IPS-NIHi7 (cell line): ENCODE results near the gene TPSB2.
"Not testable (repeated sequence)": the region's sequence is repeated elsewhere in the genome, so short reads cannot be mapped to it uniquely, and the experiment has no call there.

Source experiments
- DNase-seq: peaks from one replicate; pipeline ENCODE4 v3.0.0; 2012; ENCODE audit warnings: mixed read lengths; ENCODE audit errors: extremely low spot score

Gene TPSB2

DNA sequence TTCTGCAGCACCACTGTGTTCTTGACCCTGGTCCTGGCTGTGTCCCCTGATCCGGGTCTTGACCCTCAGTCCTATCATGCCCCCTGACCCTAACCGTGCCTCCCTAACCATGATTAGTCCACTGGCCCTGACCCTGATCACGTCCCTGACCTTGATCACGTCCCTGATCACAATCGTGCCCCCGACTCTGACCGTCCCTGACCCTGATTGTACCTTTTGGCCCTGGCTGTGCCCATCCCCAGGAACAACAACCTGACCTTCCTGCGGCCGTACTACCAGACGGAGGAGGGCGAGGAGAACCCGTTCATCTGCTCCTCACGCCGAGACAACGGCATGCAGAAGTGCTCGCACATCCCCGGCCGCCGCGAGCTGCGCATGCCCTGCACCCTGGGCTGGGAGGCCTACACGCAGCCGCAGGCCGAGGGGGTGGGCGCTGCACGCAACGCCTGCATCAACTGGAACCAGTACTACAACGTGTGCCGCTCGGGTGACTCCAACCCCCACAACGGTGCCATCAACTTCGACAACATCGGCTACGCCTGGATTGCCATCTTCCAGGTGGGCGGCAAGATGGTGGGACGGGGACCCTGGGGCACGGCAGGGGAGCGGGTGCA lies 29.9 kb downstream of the TPSB2 start:
- DNase-seq: no peak

DNA sequence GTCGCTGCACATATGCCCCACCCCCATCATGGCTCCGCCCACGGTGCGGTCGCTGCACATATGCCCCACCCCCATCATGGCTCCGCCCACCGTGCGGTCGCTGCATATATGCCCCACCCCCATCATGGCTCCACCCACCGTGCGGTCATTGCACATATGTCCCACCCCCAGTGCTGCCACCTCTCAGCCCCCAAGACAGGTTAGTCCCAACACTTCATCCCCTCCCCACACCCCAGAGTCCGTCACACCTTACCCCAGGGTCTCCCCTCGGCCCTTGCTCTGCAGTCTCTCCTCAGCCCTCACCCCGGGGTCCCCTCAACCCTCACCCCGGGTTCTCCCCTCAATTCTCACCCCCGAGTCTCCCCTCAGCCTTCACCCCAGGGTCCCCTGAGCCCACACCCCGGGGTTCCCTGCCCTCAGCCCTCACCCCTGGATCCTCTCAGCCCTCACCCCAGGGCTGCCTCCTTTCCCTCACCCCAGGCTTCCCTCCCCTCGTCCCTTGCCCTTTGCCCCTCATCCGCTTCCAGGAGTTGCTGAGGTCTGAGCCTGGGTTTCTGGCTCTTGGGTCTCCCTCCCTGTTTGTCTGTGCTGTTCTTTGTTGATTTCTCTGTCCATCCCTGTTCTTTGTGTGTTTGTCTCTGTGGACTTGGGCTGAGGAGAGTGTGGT lies 30.5 kb downstream of the TPSB2 start:
- DNase-seq: no peak

DNA sequence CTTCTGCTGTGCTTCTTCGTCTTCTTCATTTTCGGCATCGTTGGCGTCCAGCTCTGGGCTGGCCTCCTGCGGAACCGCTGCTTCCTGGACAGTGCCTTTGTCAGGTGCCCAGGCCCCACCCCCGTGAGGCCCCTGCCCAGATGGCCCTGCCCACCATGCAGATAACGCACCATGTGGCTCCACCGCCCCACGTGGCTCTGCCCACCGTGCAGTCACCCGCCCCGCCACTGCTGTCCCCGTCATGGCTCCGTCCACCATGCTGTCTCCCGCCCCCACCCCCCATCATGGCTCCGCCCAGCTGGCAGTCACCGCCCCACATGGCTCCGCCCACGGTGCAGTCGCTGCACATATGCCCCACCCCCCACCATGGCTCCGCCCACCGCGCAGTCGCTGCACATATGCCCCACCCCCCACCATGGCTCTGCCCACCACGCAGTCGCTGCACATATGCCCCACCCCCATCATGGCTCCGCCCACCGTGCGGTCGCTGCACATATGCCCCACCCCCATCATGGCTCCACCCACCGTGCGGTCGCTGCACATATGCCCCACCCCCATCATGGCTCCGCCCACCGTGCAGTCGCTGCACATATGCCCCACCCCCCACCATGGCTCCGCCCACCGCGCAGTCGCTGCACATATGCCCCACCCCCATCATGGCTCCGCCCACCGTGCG lies 31.2 kb downstream of the TPSB2 start:
- not testable (repeated sequence) for DNase-seq

DNA sequence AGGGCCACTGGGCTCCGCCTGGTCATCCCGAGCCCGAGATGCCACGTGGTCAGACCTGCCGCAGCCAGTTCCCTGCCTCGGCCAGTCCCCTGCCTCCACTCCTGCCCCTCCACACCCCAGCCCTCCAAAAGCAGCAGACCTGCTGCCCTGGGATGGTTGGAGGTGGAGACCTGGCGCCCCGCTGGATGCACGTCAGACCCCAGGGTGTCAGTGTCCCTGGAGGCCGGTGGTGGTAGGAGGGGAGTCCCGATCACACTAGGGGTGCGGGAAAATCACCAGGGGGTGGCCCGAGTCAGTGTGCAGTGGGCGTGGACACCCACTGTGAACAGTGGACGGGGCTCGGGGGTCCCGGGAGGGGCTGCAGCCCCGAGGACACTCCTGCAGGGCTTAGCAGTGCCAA lies 31.8 kb downstream of the TPSB2 start:
- no peak for DNase-seq

DNA sequence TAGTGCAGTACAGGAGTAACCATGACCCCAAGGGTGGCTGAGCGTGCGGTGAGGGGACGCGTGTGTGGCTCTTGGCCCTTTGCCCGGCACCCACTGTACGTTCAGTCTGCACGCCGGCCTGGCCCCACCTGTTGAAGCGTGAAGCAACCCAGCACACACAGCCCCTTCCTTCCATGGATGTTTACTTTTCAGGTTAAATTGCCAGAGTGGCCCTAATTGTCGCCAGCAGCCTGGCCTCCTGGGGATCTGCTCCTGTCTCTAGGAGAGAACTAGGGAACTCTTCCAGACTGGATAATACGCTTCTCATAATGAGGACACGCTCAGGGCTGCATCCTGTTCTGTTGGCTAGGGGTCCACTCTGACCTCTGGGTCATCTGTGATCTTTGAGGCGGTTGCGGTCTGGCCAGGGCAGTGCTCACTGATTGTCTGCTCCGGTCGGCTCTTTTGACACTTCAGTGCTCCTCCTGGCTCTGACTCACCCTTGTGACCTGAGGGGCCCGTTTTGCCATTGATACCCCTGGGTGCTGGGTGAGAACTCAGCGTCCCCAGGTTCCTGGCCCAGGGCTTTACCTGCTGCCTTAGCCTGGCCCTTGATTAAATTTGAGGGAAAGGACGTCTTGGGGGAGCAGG lies 32.6 kb downstream of the TPSB2 start:
- no peak for DNase-seq

DNA sequence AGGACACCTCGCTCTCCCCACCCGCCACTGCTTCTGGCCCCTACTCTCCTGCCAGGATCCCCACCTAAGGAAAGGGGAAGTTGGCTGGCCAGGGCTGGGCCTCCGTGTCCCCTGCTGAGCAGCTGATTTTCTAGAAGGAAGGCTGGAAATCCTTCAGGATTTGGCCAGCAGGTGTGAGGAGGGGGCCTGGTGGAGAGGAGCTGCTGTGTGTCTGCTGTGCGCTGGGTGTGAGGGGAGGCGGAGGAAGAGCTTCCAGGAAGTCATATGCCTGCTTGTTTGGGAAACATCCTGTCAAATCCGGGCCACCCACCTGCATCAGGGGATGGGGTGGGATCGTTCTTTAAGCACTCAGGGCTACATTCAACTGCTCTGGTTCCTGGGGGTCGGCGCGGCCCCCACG lies 33.5 kb downstream of the TPSB2 start:
- DNase-seq: no peak

DNA sequence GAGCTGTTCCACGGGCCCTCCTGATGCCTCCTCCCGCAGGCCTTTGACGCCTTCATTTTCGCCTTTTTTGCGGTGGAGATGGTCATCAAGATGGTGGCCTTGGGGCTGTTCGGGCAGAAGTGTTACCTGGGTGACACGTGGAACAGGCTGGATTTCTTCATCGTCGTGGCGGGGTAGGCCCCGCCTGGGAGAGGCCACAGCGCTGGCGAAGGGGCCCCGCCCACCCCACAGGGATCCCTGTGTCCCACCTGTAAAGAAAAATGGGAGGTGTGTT lies 34.7 kb downstream of the TPSB2 start:
- DNase-seq: no peak

DNA sequence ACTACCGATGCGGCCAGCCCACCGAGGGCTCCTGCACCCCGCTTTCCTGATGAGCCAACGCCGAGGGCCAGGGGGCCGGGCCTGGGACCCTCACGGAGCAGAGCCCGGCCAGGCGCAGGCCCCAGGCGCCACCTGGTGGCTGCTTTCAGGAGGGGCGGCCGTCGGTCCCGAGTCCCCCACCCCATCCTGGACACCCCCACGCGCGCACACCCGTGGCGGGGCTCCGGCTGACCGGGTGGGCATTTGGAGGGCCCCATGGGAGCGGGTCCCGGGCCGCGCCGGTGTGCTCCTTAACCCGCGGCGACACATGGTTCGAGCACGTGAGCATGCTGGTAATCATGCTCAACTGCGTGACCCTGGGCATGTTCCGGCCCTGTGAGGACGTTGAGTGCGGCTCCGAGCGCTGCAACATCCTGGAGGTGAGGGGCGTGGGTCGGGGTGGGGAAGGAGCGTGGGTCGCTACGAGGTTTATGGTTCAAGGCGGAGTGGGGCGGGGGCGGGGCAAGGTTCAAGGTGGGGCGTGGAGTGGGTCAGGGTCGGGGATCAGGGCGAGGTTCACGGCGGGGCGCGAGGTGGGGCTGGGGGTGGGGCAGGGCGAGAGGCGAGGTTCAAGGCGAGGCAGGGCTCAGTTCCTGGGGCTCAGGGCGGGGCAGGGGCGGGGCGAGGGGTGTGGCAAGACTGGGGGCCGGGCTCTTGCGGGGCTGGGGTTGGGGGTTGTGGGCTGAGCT lies 35.2 kb downstream of the TPSB2 start:
- peak; percentile 86 for DNase-seq

DNA sequence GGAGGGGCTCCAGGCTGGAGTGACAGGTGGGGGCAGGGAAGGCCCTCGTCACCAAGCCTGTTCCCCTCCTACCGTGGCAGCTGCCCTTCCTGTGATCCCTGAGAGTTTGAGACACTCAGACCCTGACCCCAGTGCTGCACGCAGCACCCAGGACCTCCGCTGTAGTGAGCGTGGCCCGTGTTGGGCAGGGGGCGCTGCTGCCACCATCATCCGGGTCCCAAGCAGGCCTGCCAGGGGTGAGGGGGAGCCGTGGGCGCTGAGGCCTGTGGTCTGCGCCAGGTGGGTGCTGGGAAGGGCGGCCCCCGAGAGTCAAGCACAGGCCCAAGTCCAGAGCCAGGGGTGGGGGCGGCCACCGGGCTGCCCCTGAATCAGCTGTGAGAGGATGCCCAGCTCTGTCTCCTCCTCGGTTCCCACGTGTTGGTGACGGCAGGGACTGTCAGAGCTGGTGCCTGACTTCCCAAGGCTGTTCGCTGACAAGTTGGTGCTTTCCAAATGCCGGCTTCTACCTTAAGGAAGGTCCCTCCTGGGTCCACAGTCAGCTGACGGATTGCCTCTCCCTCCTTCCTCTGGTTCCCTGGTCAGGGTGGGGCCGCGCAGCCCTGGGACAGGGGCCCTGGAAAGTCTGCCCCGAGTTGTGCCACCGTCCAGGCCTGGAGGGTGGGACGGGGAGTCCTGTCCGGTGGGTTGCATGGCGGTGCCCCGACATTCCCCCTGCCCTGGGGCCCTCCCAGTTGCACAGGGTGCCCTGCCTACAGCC lies 36.0 kb downstream of the TPSB2 start:
- DNase-seq: no peak

DNA sequence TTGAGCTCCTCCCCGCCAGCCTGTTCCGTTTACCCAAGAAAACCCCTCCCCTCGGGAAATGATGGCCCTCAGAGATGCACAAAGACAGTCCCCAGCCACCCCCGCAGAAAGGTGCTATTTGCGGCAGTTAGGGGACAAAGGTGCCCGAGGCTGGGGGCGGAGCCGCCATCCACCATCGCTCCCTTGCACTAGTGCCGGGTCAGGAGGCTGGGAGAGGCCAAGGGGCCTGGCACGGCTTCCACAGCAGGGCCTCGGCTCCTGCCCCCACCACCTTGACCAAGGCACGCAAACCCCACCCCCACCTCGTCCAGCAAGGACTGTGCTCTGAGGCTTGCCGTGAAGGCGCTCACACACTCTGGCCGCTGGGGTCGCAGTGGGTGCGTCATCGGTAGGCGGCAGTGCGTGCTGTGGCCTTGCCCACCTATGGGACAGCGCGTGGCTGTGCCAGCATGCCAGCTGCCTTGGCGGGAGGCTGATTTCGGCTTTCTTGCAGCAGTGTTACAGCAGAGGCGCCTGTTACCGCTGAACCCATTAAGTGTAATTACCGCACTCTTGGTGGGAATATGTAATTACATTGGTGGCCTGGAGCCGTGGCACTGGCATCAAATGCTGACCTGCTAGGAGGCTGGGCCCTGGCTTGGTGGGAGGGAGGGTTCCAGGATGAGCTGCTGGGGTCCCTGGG lies 36.7 kb downstream of the TPSB2 start:
- no peak for DNase-seq

DNA sequence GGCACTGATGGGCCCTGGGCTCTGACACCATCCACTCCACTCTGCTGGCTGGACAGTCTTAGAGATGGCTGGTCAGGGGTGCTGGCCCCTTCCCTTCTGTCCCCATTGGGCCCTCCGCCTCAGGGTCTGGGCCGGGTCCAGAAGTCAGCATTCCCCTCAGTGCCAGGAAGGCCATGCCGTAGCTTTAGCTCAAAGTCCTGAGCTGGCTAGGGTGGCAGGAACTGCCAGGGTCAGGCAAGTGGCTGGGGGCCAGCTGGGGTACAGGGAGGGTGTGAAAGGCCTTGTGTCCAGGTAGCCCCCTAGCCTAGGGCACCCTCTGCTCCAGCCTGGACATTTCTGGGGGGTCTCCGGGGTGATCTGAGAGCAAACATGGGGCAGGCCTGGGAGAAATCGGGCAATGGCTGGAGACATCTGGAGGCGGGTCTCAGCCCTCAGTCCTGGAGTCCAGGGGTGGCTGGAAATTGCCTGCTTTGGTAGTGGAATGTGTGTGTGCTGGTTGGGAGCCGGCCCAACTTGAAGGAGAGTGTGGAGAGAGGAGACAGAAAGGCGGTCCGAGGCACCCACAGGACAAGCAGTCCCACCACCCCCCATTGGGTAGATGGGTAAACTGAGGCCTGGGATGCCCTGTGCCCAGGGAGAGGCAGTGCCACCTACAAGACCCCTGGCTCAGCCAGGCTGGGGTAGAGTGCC lies 37.5 kb downstream of the TPSB2 start:
- DNase-seq: no peak

DNA sequence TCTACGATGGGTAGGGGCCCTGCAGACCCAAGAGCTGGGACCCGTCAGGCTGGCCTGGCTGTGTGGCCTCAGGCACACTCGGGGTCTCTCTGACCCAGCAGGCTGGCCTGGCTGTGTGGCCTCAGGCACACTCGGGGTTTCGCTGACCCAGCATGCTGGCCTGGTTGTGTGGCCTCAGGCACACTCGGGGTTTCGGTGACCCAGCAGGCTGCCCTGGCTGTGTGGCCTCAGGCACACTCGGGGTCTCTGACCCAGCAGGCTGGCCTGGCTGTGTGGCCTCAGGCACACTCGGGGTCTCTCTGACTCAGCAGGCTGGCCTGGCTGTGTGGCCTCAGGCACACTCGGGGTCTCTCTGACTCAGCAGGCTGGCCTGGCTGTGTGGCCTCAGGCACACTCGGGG lies 39.2 kb downstream of the TPSB2 start:
- not testable (repeated sequence) for DNase-seq

DNA sequence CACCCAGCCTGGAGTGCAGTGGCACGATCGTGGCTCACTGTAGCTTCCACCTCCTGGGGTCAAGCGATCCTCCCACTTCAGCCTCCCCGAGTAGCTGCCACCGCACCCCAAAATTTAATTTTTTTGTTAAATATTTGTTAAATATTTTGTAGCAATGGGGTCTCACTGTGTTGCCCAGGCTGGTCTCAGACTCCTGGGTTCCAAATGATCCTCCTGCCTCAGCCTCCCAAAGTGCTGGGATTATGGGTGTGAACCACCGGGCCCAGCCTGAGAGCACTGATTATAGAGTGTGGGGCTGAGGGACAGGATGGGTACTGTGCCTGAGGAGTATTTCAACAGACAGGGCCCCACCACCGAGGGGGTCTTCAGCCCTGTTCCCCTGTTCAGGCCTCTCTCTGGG lies 40.5 kb downstream of the TPSB2 start:
- DNase-seq: no peak

DNA sequence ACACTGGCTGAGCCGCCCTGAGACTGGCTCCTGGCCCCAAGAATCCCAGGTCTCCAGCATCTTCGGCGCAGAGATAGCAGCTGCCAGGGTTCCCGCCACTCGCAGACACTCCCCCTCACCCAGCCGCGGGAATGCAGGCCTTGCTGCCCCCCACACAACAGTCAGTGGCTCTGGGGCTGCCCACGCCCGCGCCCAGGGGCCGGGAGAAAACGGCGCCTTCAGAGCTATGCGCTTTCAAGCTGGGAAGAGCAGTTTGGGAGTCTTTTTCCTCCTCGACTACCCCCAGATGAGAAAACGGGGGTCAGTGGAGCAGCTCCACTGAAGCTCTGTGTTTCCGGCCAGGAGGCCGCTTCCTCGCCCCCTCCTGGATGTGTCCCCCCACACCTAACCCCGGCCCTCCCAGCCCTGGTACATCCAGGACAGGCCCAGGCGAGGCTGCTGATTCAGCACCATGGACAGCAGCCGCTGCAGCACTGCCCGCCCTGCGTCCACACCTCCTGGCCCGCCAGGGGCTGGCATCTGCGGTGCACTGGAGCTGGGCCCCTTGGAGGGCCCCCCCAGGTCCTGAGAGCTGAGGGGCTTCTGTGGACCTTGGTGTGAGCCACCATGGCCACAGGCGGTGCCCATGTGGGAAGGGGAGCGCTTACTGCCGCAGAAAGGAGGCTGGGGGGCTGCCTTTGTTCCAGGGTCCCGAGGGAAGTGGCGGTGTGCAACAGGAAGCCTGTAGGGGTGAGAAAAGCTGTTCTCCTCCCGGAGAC lies 41.4 kb downstream of the TPSB2 start:
- peak; percentile 89 for DNase-seq

DNA sequence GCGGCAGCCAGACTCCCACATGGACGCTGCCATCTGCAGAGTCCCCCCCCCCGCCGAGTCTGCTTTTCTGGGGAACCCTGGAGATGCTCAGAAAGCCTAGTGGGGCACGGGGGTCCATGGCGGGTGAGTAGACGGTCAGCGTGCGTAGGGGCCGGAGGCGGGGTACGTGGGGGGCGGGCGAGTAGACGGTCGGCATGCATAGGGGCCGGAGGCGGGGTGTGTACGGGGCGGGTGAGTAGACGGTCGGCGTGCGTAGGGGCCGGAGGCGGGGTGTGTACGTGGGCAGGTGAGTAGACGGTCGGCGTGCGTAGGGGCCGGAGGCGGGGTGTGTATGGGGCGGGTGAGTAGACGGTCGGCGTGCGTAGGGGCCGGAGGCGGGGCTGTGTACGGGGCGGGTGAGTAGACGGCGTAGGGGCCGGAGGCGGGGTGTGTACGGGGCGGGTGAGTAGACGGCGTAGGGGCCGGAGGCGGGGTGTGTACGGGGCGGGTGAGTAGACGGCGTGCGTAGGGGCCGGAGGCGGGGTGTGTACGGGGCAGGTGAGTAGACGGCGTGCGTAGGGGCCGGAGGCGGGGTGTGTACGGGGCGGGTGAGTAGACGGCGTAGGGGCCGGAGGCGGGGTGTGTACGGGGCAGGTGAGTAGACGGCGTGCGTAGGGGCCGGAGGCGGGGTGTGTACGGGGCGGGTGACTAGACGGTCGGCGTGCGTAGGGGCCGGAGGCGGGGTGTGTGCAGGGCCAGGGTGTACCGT lies 44.4 kb downstream of the TPSB2 start:
- not testable (repeated sequence) for DNase-seq

DNA sequence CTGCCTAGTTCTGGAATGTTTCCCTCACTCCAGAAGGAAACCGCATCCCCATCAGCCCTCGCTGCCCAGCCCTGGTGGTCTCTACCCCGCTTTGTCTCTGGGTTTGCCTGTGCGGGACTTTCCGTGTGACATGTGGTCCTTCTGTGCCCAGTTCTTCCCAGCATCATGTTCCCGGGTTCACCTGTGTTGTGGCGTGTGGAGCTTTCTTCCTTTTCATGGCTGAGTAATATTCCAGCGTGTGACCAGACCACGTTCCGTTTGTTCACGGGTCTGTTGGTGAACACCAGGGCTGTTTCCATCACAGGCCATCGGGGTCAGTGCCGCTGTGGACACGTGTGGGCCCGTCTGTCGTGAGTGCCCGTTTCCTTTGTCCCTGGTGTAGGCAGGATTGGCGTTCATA lies 45.0 kb downstream of the TPSB2 start:
- DNase-seq: no peak

DNA sequence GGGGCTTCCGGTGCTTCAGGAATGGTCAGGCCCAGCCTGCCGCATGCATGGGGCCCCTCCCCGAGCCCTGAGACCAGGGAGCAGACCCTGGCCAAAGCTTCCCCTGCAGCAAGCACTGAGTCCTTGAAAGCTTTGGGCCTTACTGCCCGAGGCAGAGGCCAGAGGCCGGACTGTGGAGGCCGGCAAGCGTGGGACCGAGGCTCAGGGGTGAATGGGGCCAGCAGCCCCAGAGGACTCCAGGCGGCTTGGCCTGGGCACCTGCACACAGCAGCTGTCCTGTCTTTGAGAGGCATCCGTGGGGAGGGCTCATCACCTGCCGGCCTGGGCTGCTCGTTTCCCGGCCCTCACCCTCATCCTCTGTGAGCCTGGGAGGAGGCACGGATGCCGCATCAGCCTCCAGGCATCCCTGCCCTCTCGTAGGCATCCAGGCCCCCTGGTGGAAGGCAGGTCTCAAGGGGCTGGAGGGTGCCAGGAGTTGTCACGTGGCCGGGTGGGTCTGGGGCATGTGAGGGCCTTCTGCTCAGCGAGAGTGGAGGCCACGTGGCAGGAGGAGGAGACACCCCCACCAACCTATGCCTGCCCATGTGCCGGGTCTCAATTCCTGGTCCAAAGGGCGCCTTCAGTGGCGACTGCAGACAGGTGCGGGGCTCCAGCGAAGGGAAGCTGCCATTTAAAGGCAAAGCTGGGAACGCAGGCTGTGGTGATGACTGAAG lies 45.7 kb downstream of the TPSB2 start:
- no peak for DNase-seq
